Nephron progenitor cell (in vitro differentiated cells): ENCODE results near the gene VPS37D.

ENCODE experiments used
- DNase-seq: peaks from one replicate; pipeline ENCODE4 v3.0.0; 2021
- H3K27ac Mint-ChIP-seq: 2 replicates; pipeline ENCODE4 v1.8.0; 2021; ENCODE audit warnings: mild to moderate bottlenecking, moderate library complexity, mixed read lengths
- H3K27me3 Mint-ChIP-seq: 2 replicates; pipeline ENCODE4 v1.8.0; 2021; ENCODE audit warnings: mild to moderate bottlenecking, low read depth, mixed read lengths; ENCODE audit not compliant: poor library complexity
- H3K36me3 Mint-ChIP-seq: 2 replicates; pipeline ENCODE4 v1.8.0; 2021; ENCODE audit warnings: low read depth, mixed read lengths
- H3K4me1 Mint-ChIP-seq: 2 replicates; pipeline ENCODE4 v1.8.0; 2021; ENCODE audit warnings: mixed read lengths
- H3K4me3 Mint-ChIP-seq: 2 replicates; pipeline ENCODE4 v1.8.0; 2021; ENCODE audit warnings: mild to moderate bottlenecking, moderate library complexity, mixed read lengths
- H3K9me3 Mint-ChIP-seq: 2 replicates; pipeline ENCODE4 v1.8.0; 2021; ENCODE audit warnings: mild to moderate bottlenecking, moderate library complexity, mixed read lengths
- TF ChIP-seq, protein P1 (sequence below): fragments of 200-600 bp; sonication (generic); IDR thresholded peaks from 2 replicates; pipeline ENCODE4 v1.5.0; 2021; ENCODE audit warnings: antibody characterized with exemption

Gene VPS37D

DNA sequence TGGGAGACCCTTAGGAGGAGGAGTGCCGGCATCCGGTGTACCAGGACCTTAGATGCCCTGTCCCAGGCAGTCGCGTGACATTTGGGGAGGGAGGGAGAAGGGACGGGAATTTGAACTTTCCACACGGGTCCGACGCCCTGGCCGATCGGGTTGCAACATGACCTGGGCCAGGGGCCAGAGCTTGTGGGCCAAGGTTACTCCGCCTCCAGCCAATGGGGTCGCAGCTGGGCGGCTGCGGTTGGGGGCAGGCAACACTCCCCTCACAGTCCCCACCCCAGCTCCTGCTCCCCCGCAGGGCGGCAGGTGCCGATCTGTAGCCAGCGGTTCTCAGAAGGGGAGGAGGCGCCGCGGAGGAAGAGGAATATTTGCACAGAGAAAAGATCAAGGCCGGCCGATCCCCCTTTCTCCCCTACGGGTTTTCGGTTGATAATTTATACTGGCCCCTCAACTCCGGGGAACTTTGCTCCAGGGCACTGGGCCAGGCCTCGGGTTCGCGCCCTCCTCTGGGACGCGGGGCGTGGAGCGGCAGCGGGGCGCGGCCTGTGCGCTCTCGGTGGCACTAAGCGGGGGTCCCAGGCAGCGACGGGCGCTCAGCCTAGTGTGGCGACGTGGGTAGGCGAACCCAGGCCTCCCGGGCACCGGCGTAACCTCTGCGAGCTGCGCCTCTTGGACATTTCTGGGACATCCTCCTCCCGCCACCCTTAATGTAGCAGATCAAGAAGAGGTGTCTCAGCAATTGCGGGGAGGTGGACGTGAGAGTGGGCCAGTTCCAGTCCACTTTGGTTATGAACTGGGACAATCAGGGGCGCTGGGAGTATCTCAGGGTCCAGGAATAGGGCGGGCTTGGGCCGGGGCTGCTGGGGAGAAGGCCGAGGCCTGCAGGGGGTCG is 44.5 kb upstream of the VPS37D start:
- Mint-ChIP-seq H3K36me3 (no peaks in the 10 kb centered on the region), H3K27me3 (peaks cover 76% of the 10 kb centered on the region), H3K9me3 (no peaks in the 10 kb centered on the region), H3K4me1 (peaks cover 20% of the 10 kb centered on the region), H3K4me3 (peak overlapping the region; percentile 79), H3K27ac (no peak overlapping the region)
- peak; percentile 68 for DNase-seq
- TF ChIP-seq, protein P1, sequence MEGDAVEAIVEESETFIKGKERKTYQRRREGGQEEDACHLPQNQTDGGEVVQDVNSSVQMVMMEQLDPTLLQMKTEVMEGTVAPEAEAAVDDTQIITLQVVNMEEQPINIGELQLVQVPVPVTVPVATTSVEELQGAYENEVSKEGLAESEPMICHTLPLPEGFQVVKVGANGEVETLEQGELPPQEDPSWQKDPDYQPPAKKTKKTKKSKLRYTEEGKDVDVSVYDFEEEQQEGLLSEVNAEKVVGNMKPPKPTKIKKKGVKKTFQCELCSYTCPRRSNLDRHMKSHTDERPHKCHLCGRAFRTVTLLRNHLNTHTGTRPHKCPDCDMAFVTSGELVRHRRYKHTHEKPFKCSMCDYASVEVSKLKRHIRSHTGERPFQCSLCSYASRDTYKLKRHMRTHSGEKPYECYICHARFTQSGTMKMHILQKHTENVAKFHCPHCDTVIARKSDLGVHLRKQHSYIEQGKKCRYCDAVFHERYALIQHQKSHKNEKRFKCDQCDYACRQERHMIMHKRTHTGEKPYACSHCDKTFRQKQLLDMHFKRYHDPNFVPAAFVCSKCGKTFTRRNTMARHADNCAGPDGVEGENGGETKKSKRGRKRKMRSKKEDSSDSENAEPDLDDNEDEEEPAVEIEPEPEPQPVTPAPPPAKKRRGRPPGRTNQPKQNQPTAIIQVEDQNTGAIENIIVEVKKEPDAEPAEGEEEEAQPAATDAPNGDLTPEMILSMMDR: no peak

DNA sequence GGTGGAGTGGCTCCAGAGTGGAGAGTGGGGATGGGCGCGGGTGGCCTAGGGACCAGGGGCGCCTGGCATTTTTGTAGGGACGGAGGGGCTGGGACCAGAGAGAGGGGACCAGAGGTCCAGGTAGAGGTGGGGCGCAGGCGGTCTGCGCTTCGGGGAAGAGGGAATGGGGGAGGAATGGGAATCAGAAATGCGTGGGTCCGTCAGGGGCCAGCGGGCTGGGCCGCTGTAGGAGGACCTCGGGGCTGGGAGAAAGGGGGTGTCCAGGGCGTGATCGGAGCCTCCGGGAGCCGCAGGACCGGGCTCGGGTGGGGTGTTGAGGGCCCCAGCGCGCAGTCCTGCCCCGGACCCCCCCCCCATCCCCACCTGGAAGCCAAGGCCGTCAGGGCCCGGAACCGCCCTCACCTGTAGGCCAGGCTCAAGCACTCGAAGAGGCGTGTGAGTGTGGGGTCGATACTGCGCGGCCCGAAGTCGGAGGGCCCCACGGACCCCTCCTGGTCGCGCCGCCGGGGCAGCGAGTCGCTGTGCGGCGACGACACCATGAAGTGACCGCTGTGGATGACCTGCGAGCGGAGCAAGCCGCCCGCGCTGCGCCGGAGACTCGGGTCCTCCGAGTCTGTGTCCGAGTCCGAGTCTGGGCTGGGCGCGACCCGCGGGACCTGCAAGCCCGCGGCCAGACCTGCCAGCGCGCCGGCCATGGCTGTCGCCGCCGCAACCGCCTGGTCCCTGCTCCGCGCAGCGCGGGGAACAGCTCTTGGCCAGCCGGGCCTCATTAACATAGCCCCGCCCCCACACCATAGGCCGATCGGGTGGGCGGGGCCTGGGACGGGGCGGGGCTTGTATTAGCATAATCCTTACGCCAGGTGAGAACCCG is 43.6 kb upstream of the VPS37D start, which contains the start of gene MLXIPL:
Gene MLXIPL, minus strand, starts transcription at position 725 of the 871 bp plus-strand sequence. Its CDS starts 30 bp downstream, at position 695.
- Mint-ChIP-seq H3K4me1 (peaks cover 12% of the 10 kb centered on the region), H3K27me3 (peaks cover 84% of the 10 kb centered on the region), H3K27ac (no peak within 1 kb of the TSS), H3K9me3 (no peaks in the 10 kb centered on the region), H3K4me3 (peak within 1 kb of the TSS; percentile 79), H3K36me3 (no peaks in the 10 kb centered on the region)
- TF ChIP-seq, protein P1: no peak
- peak; percentile 93 for DNase-seq

DNA sequence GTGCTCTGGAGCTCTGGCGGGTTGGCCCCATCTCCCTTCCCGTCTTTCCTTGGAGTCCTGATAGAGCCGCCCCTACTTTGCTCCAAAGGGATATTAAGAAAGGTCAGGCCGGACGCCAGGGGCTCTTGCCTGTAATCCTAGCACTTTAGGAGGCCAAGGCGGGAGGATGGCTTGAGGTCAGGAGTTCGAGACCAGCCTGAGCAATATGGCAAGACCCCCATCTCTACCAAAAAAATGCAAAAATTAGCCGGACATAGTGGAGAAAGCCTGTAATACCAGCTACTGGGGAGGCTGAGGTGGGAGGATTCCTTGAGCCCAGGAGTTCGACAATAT is 43.0 kb upstream of the VPS37D start:
- H3K4me1 Mint-ChIP-seq: peaks cover 12% of the 10 kb centered on the region
- peaks cover 83% of the 10 kb centered on the region for H3K27me3 Mint-ChIP-seq
- H3K4me3 Mint-ChIP-seq: peak overlapping the region; percentile 79
- H3K9me3 Mint-ChIP-seq: no peaks in the 10 kb centered on the region
- no peaks in the 10 kb centered on the region for H3K36me3 Mint-ChIP-seq
- no peak overlapping the region for H3K27ac Mint-ChIP-seq
- no peak for DNase-seq
- TF ChIP-seq, protein P1: no peak

DNA sequence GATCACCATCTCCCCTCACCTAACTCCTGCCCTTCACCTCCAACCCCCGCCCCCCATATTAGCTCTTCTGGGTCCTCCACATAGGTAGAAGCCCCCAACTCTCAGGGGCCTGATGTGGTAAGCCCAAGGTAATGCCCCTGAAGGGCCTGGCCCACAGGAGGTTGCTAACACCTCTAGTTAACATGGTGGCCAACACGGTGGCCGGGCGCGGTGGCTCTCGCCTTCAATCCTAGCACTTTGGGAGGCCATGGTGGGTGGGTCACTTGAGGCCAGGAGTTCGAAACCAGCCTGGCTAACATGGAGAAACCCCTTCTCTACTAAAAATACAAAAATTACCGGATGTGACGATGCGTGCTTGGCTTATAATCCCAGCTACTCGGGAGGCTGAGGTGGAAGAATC is 42.4 kb upstream of the VPS37D start:
- Mint-ChIP-seq H3K27ac (no peak overlapping the region), H3K4me1 (peaks cover 12% of the 10 kb centered on the region), H3K36me3 (no peaks in the 10 kb centered on the region), H3K4me3 (no peak overlapping the region), H3K9me3 (no peaks in the 10 kb centered on the region), H3K27me3 (peaks cover 80% of the 10 kb centered on the region)
- no peak for DNase-seq
- TF ChIP-seq, protein P1: no peak

DNA sequence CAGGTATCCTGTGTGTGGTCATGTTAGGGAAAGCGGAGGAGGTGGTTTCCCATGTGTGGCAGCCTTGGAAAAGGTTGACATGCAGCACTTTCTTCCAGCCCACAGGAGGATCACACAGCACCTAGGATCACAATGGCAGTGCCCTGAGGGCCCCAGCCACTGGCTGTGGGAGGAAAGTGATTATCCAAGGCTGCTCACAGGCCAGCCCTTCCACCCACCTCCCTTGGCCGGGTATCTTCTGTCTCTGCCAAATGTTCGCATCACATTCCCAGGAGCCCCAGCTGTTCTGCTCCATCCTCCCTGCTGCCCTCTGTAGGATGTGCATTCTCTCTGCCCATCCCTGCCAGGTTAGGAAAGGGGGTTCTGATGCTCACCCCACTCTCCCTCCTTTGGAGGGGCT is 40.8 kb upstream of the VPS37D start:
- Mint-ChIP-seq H3K4me3 (no peak overlapping the region), H3K9me3 (no peaks in the 10 kb centered on the region), H3K27ac (no peak overlapping the region), H3K27me3 (peaks cover 75% of the 10 kb centered on the region), H3K4me1 (peaks cover 12% of the 10 kb centered on the region), H3K36me3 (no peaks in the 10 kb centered on the region)
- TF ChIP-seq, protein P1: no peak
- no peak for DNase-seq
